GM12874 (cell line): ENCODE measurements around the gene ISYNA1.

Experiments
- CTCF ChIP-seq: IDR thresholded peaks from 2 replicates; pipeline ENCODE4 v1.5.1; 2011; ENCODE audit warnings: low read depth, mild to moderate bottlenecking, control low read depth, low read length, moderate library complexity; ENCODE audit not compliant: insufficient read depth

ISYNA1 gene

GRCh38 chr19:18465964-18466339 is 28.0 kb upstream of the ISYNA1 start:
- no peak for TF ChIP-seq CTCF

GRCh38 chr19:18465214-18465963 is 27.5 kb upstream of the ISYNA1 start:
- TF ChIP-seq CTCF = no peak

GRCh38 chr19:18464646-18465045 is 26.7 kb upstream of the ISYNA1 start:
- no peak for TF ChIP-seq CTCF

GRCh38 chr19:18461471-18461870 is 23.5 kb upstream of the ISYNA1 start:
- TF ChIP-seq CTCF = no peak

GRCh38 chr19:18460900-18461299 is 23.0 kb upstream of the ISYNA1 start:
- TF ChIP-seq CTCF = no peak

- TF ChIP-seq CTCF = no peak
Observed at GRCh38 chr19:18457483-18458331, 19.8 kb upstream of the ISYNA1 start.

GRCh38 chr19:18456974-18457373 is 19.0 kb upstream of the ISYNA1 start:
- TF ChIP-seq CTCF = no peak
